Astrocyte (in vitro differentiated cells and primary cell): Measurements from ENCODE around the gene MYO16. TPM values are rescaled to one million over a fixed set of nuclear protein-coding genes. Genes with fewer than 3 reads are reported as not detected.
"Not testable (repeated sequence)": the region's sequence is repeated elsewhere in the genome, so short reads cannot be mapped to it uniquely, and the experiment has no call there.

Source experiments
- DNase-seq: peaks from one replicate; pipeline ENCODE4 v3.0.0-alpha.2; 2010; ENCODE audit warnings: low read depth
- FAIRE-seq: peaks from 2 replicates; lab custom pipeline; 2011; peaks lifted over from hg19 to GRCh38; lab: Jason Lieb, UNC
- H2AFZ ChIP-seq: 2 replicates; pipeline ENCODE4 v1.6.0; 2012; ENCODE audit warnings: low read depth, low read length, inconsistent platforms
- H3K27ac ChIP-seq: 2 replicates; pipeline ENCODE4 v1.5.1; 2011; ENCODE audit warnings: low read depth, low read length, inconsistent platforms
- H3K27me3 ChIP-seq: 2 replicates; pipeline ENCODE4 v1.6.0; 2011; ENCODE audit warnings: low read length, inconsistent platforms; ENCODE audit not compliant: insufficient read depth
- H3K36me3 ChIP-seq: 2 replicates; pipeline ENCODE4 v1.5.1; 2011; ENCODE audit warnings: low read length, inconsistent platforms; ENCODE audit not compliant: insufficient read depth
- H3K4me1 ChIP-seq: 2 replicates; pipeline ENCODE4 v1.5.1; 2011; ENCODE audit warnings: low read length, inconsistent platforms; ENCODE audit not compliant: insufficient read depth
- H3K4me2 ChIP-seq: 2 replicates; pipeline ENCODE4 v1.6.0; 2012; ENCODE audit warnings: low read length, inconsistent platforms
- H3K4me3 ChIP-seq: 2 replicates; pipeline ENCODE4 v1.5.1; 2011; ENCODE audit warnings: low read depth, mild to moderate bottlenecking, low read length, inconsistent platforms; ENCODE audit not compliant: insufficient read depth
- H3K79me2 ChIP-seq: 2 replicates; pipeline ENCODE4 v1.6.0; 2012; ENCODE audit warnings: mild to moderate bottlenecking, low read length, inconsistent platforms; ENCODE audit not compliant: insufficient read depth
- H3K9ac ChIP-seq: 2 replicates; pipeline ENCODE4 v1.6.0; 2012; ENCODE audit warnings: mild to moderate bottlenecking, low read length, inconsistent platforms
- H3K9me3 ChIP-seq: 2 replicates; pipeline ENCODE4 v1.5.1; 2012; ENCODE audit warnings: low read depth, mild to moderate bottlenecking, low read length, inconsistent platforms; ENCODE audit not compliant: insufficient read depth
- H4K20me1 ChIP-seq: 2 replicates; pipeline ENCODE4 v1.6.0; 2012; ENCODE audit warnings: low read length, inconsistent platforms; ENCODE audit not compliant: insufficient read depth
- H3K27ac Mint-ChIP-seq: one replicate; pipeline ENCODE4 v1.8.0; 2021; ENCODE audit warnings: mild to moderate bottlenecking, mixed read lengths; ENCODE audit not compliant: unreplicated experiment
- H3K27me3 Mint-ChIP-seq: one replicate; pipeline ENCODE4 v1.8.0; 2021; ENCODE audit warnings: low read depth, mixed read lengths; ENCODE audit not compliant: unreplicated experiment
- H3K36me3 Mint-ChIP-seq: one replicate; pipeline ENCODE4 v1.8.0; 2021; ENCODE audit warnings: low read depth, mixed read lengths; ENCODE audit not compliant: unreplicated experiment
- H3K4me1 Mint-ChIP-seq: one replicate; pipeline ENCODE4 v1.8.0; 2021; ENCODE audit warnings: low read depth, mixed read lengths; ENCODE audit not compliant: unreplicated experiment
- H3K4me3 Mint-ChIP-seq: one replicate; pipeline ENCODE4 v1.8.0; 2021; ENCODE audit warnings: mild to moderate bottlenecking, moderate library complexity, mixed read lengths; ENCODE audit not compliant: unreplicated experiment
- H3K9me3 Mint-ChIP-seq: one replicate; pipeline ENCODE4 v1.8.0; 2021; ENCODE audit warnings: mild to moderate bottlenecking, mixed read lengths; ENCODE audit not compliant: unreplicated experiment
- CTCF ChIP-seq: IDR thresholded peaks from 2 replicates; pipeline ENCODE4 v1.5.1; 2011; ENCODE audit warnings: low read depth, mild to moderate bottlenecking, inconsistent platforms, low read length, moderate library complexity; ENCODE audit not compliant: insufficient read depth
- EZH2 ChIP-seq: IDR thresholded peaks from 2 replicates; pipeline ENCODE4 v1.6.1; 2012; ENCODE audit warnings: mild to moderate bottlenecking, low read length, inconsistent platforms; ENCODE audit not compliant: insufficient read depth
- total RNA-seq: library from RNA; stranded (reverse); gene quantifications from 2 replicates; pipeline ENCODE4 v1.2.1, GENCODE V29; 2021

Gene MYO16
- total RNA-seq, 1 donor from 2014 or later: 0.14 TPM

GRCh38 chr13:109215377-109215776 is 586.0 kb downstream of the MYO16 start:
- FAIRE-seq: no peak
- no peak for TF ChIP-seq EZH2
- TF ChIP-seq CTCF: no peak
- H4K20me1 ChIP-seq: no peaks in the 10 kb centered on the region
- H3K9me3 ChIP-seq: no peaks in the 10 kb centered on the region
- H3K27me3 ChIP-seq: no peaks in the 10 kb centered on the region
- H2AFZ ChIP-seq: no peak overlapping the region
- H3K36me3 Mint-ChIP-seq: no peaks in the 10 kb centered on the region
- no peak overlapping the region for H3K4me3 ChIP-seq
- H3K4me1 Mint-ChIP-seq: peaks cover 20% of the 10 kb centered on the region
- no peaks in the 10 kb centered on the region for H3K27me3 Mint-ChIP-seq
- H3K4me1 ChIP-seq: no peaks in the 10 kb centered on the region
- H3K27ac ChIP-seq: no peak overlapping the region
- no peak overlapping the region for H3K9ac ChIP-seq
- no peak overlapping the region for H3K4me2 ChIP-seq
- no peaks in the 10 kb centered on the region for H3K79me2 ChIP-seq
- DNase-seq: no peak
- no peak overlapping the region for H3K27ac Mint-ChIP-seq
- H3K4me3 Mint-ChIP-seq: no peak overlapping the region
- H3K9me3 Mint-ChIP-seq: no peaks in the 10 kb centered on the region
- H3K36me3 ChIP-seq: no peaks in the 10 kb centered on the region

GRCh38 chr13:109217510-109217909 is 588.1 kb downstream of the MYO16 start:
- H3K9me3 ChIP-seq, H3K4me3 Mint-ChIP-seq, H4K20me1 ChIP-seq, H3K36me3 Mint-ChIP-seq, H3K9ac ChIP-seq, H3K4me3 ChIP-seq, H3K27ac ChIP-seq, H3K4me2 ChIP-seq, H3K9me3 Mint-ChIP-seq, H3K27me3 ChIP-seq, H3K27ac Mint-ChIP-seq, H3K36me3 ChIP-seq, H3K27me3 Mint-ChIP-seq, H3K79me2 ChIP-seq, H3K4me1 ChIP-seq, H2AFZ ChIP-seq, DNase-seq, FAIRE-seq, H3K4me1 Mint-ChIP-seq: not testable (repeated sequence)

GRCh38 chr13:109220631-109221030 is 591.2 kb downstream of the MYO16 start:
- TF ChIP-seq EZH2 (no peak), CTCF (no peak)
- no peak for FAIRE-seq
- peaks cover 16% of the 10 kb centered on the region for H3K9me3 Mint-ChIP-seq

More at GRCh38 chr13:109220631-109221030, 591.2 kb downstream of the MYO16 start:
- Histone ChIP-seq H4K20me1 (no peaks in the 10 kb centered on the region), H3K9me3 (peaks cover 7% of the 10 kb centered on the region), H3K36me3 (no peaks in the 10 kb centered on the region), H3K27ac (no peak overlapping the region), H2AFZ (no peak overlapping the region), H3K79me2 (no peaks in the 10 kb centered on the region), H3K4me1 (no peaks in the 10 kb centered on the region), H3K27me3 (no peaks in the 10 kb centered on the region), H3K9ac (no peak overlapping the region), H3K4me3 (no peak overlapping the region), H3K4me2 (no peak overlapping the region)
- Mint-ChIP-seq H3K27ac (no peak overlapping the region), H3K36me3 (peaks cover 2% of the 10 kb centered on the region), H3K4me1 (no peaks in the 10 kb centered on the region), H3K27me3 (no peaks in the 10 kb centered on the region), H3K4me3 (no peak overlapping the region)
- no peak for DNase-seq
